B cell (primary cell): ENCODE results near the gene RCBTB2. TPM values are rescaled to one million over a fixed set of nuclear protein-coding genes. Genes with fewer than 3 reads are reported as not detected.

Experiments used
- ATAC-seq: fragments of 200-7000 bp; cut with Tn5 transposase; one replicate; pipeline ENCODE4 v1.10.0; 2021; ENCODE audit warnings: low read depth, mild to moderate bottlenecking, moderate number of reproducible peaks, moderate library complexity
- CTCF ChIA-PET: fragments of 350-600 bp; sonication (Branson Sonifier 250); formaldehyde crosslinking; loops from one replicate; lab custom pipeline; 2021; ENCODE audit warnings: antibody characterized with exemption, inconsistent platforms; lab: Charles Lee
- POLR2A ChIA-PET: fragments of 350-600 bp; sonication (Branson Sonifier 250); formaldehyde crosslinking; loops from one replicate; lab custom pipeline; 2021; ENCODE audit warnings: antibody characterized with exemption; lab: Charles Lee
- DNase-seq: peaks from one replicate; pipeline ENCODE4 v3.0.0; 2013
- H2AFZ ChIP-seq: 2 replicates; pipeline ENCODE4 v1.6.1; 2012; ENCODE audit warnings: mild to moderate bottlenecking, low read depth, low read length; ENCODE audit not compliant: insufficient read depth, poor library complexity, severe bottlenecking
- H3K27ac ChIP-seq, 2 donors: 1 replicate in 1 of 2; 2 replicates in 1 of 2; pipeline ENCODE4 v1.5.1; 2012 to 2013; ENCODE audit warnings: low read length in 2 of 2, mild to moderate bottlenecking in 2 of 2, moderate library complexity in 1 of 2
- H3K27me3 ChIP-seq, 4 experiments: fragments of 200-600 bp in 1 of 4; sonication (generic) in 1 of 4; replicated peaks in 1 of 4; 1 replicate in 2 of 4; 2 replicates in 2 of 4; pipeline versions ENCODE4 v1.6.1 to v1.7.0; 2013 to 2016; ENCODE audit warnings: low read length in 3 of 4, mild to moderate bottlenecking in 2 of 4, mixed read lengths in 1 of 4, moderate library complexity in 1 of 4; ENCODE audit not compliant: insufficient read depth in 4 of 4, control insufficient read depth in 3 of 4; ENCODE audit errors: control extremely low read depth in 1 of 4
- H3K36me3 ChIP-seq, 2 experiments: replicated peaks in 1 of 2; 1 replicate in 1 of 2; 2 replicates in 1 of 2; pipeline versions ENCODE4 v1.6.1 to v1.7.1; 2013; ENCODE audit warnings: low read length in 1 of 2; ENCODE audit not compliant: insufficient read depth in 2 of 2, control insufficient read depth in 1 of 2; ENCODE audit errors: control extremely low read depth in 1 of 2, extremely low read depth in 1 of 2
- H3K4me1 ChIP-seq, 2 donors: fragments of 200-600 bp in 1 of 2; sonication (generic) in 1 of 2; 1 replicate in 1 of 2; 2 replicates in 1 of 2; pipeline versions ENCODE4 v1.5.1 to v1.6.1; 2013 to 2017; ENCODE audit warnings: low read length in 2 of 2; ENCODE audit not compliant: control insufficient read depth in 2 of 2, insufficient read depth in 2 of 2
- H3K4me2 ChIP-seq: replicated peaks from 2 replicates; pipeline ENCODE3; 2012; ENCODE audit warnings: mild to moderate bottlenecking, low read depth, low read length; ENCODE audit not compliant: poor library complexity, severe bottlenecking
- H3K4me3 ChIP-seq, 5 experiments: fragments of 200-600 bp in 1 of 5; sonication (generic) in 1 of 5; 1 replicate in 3 of 5; 2 replicates in 2 of 5; pipeline versions ENCODE4 v1.5.1 to v1.7.0; 2011 to 2016; ENCODE audit warnings: low read length in 4 of 5, mild to moderate bottlenecking in 4 of 5, low read depth in 2 of 5, control low read depth in 1 of 5, moderate library complexity in 1 of 5; ENCODE audit not compliant: insufficient read depth in 1 of 5; ENCODE audit errors: control extremely low read depth in 1 of 5, extremely low read depth in 1 of 5
- H3K79me2 ChIP-seq: fragments of 200-600 bp; sonication (generic); one replicate; pipeline ENCODE4 v1.6.0; 2016; ENCODE audit warnings: low read length; ENCODE audit not compliant: control insufficient read depth, insufficient read depth
- H3K9ac ChIP-seq: fragments of 200-600 bp; sonication (generic); 2 replicates; pipeline ENCODE4 v1.6.1; 2017; ENCODE audit warnings: mild to moderate bottlenecking, low read length, moderate library complexity
- H3K9me3 ChIP-seq, 3 donors: one replicate each; pipeline versions ENCODE4 v1.6.1 to v1.7.1; 2013; ENCODE audit warnings: low read length in 2 of 3; ENCODE audit not compliant: control insufficient read depth in 2 of 3, insufficient read depth in 1 of 3; ENCODE audit errors: control extremely low read depth in 1 of 3
- H4K20me1 ChIP-seq: 2 replicates; pipeline ENCODE4 v1.6.0; 2012; ENCODE audit warnings: mild to moderate bottlenecking, low read length; ENCODE audit not compliant: insufficient read depth, control insufficient read depth, poor library complexity, severe bottlenecking
- H3K27ac Mint-ChIP-seq: one replicate; pipeline ENCODE4 v1.8.0; 2021; ENCODE audit warnings: mixed read lengths
- H3K27me3 Mint-ChIP-seq: one replicate; pipeline ENCODE4 v1.8.0; 2021; ENCODE audit warnings: mixed read lengths
- H3K4me1 Mint-ChIP-seq: one replicate; pipeline ENCODE4 v1.8.0; 2021; ENCODE audit warnings: mixed read lengths
- H3K4me3 Mint-ChIP-seq: one replicate; pipeline ENCODE4 v1.8.0; 2021; ENCODE audit warnings: mixed read lengths
- H3K9me3 Mint-ChIP-seq: one replicate; pipeline ENCODE4 v1.8.0; 2022; ENCODE audit warnings: mixed read lengths; ENCODE audit not compliant: insufficient read depth
- EZH2 ChIP-seq: IDR thresholded peaks from 2 replicates; pipeline ENCODE4 v1.6.1; 2012; ENCODE audit warnings: borderline replicate concordance, low read depth, mild to moderate bottlenecking, moderate library complexity, low read length; ENCODE audit not compliant: insufficient read depth, poor library complexity, severe bottlenecking
- WGBS: methylation state at CpG from one replicate; pipeline ENCODE4 v1.1.5; 2013; ENCODE audit warnings: missing lambda C conversion rate; ENCODE audit not compliant: insufficient coverage; 5-methylcytosine and 5-hydroxymethylcytosine counted together
- intact Hi-C: fragments of 100-400 bp; cut with micrococcal nuclease; formaldehyde crosslinking; loops from one replicate; pipeline ENCODE4 v1.10.0; 2022
- polyA plus RNA-seq: library from polyadenylated mRNA; depleted of rRNA; stranded (reverse); fragments of >200 nt; gene quantifications from 2 replicates; pipeline ENCODE4 v1.2.3, GENCODE V29; 2012
- total RNA-seq, 2 donors: library from RNA; stranded (reverse); fragments of 120-200 nt in 1 of 2; gene quantifications; 1 replicate in 1 of 2; 2 replicates in 1 of 2; pipeline versions ENCODE4 v1.2.3 to v1.2.4, GENCODE V29; 2013 to 2022
- TF ChIP-seq, protein P1 (sequence below): fragments of 200-600 bp; IDR thresholded peaks from one replicate; pipeline ENCODE4 v1.8.0; 2022; ENCODE audit warnings: antibody characterized with exemption, mild to moderate bottlenecking

The RCBTB2 gene
- total and polyA plus RNA-seq, 2 donors (not counting 1 experiment from before 2014, with no cell fraction given), result 1.4 to 2.7 TPM

DNA sequence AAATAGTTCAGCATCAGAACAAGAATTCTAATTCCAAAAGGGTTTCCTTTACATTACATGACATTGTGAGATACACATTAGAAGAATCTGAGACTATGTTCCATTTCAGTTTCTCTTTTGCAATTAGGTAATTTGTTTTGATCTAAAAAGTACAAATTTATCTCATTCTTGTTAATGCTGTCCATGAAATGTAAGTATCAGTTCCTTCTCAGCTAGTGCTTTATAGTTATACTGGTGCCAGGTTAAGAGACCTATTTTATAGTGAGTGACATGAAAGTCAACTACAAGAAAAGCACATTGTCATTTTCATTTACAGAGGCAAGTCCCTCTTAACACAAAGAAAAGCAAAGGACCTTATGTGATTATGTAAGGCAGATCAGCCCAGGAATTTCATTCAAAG, 43.9 kb downstream of the RCBTB2 start:
- peak; percentile 32 for DNase-seq
- H3K9me3 ChIP-seq, result peaks cover 0 to 9% (median 3%) of the 10 kb centered on the region in 3 donors

DNA sequence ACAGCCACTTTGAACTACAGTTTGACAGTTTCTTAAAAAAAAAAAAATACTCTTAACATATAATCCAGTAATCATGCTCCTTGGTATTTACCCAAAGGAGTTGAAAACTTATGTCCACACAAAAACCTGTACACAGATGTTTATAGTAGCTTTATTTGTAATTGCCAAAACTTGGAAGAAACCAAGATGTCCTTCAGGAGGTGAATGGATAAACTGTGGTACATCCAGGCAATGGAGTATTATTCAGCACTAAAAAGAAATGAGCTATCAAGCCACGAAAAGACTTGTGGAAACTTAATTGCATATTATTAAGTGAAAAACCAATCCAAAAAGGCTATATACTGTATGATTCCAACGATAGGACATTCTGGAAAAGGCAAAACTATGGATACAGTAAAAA, 44.9 kb downstream of the RCBTB2 start:
- no peak for DNase-seq
- H3K27me3 ChIP-seq, result no peaks in the 10 kb centered on the region
- intact Hi-C loops, result no loop called here
- Mint-ChIP-seq H3K9me3 (no peaks in the 10 kb centered on the region), H3K27ac (no peak overlapping the region), H3K27me3 (no peaks in the 10 kb centered on the region), H3K4me3 (no peak overlapping the region), H3K4me1 (peaks cover 34% of the 10 kb centered on the region)
- no CpG with 5 or more reads among the region's 2 CpGs for WGBS
- ATAC-seq, result no peak
- peaks cover 0 to 9% (median 3%) of the 10 kb centered on the region in 3 donors for H3K9me3 ChIP-seq
- ChIA-PET POLR2A (interaction anchor here (0.7 kb wide), 1 partner anchor 98 kb away, joined by 3 read pairs; no protein-coding TSS in a partner anchor), CTCF (no interaction called here)
- TF ChIP-seq EZH2, result no peak
- TF ChIP-seq, protein P1, sequence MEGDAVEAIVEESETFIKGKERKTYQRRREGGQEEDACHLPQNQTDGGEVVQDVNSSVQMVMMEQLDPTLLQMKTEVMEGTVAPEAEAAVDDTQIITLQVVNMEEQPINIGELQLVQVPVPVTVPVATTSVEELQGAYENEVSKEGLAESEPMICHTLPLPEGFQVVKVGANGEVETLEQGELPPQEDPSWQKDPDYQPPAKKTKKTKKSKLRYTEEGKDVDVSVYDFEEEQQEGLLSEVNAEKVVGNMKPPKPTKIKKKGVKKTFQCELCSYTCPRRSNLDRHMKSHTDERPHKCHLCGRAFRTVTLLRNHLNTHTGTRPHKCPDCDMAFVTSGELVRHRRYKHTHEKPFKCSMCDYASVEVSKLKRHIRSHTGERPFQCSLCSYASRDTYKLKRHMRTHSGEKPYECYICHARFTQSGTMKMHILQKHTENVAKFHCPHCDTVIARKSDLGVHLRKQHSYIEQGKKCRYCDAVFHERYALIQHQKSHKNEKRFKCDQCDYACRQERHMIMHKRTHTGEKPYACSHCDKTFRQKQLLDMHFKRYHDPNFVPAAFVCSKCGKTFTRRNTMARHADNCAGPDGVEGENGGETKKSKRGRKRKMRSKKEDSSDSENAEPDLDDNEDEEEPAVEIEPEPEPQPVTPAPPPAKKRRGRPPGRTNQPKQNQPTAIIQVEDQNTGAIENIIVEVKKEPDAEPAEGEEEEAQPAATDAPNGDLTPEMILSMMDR, result no peak
- no peak overlapping the region for H3K4me3 ChIP-seq
- no peaks in the 10 kb centered on the region for H3K79me2 ChIP-seq
- peaks cover 0 to 4% of the 10 kb centered on the region in 2 experiments for H3K36me3 ChIP-seq
- H3K27ac ChIP-seq, result no peak overlapping the region
- no peaks in the 10 kb centered on the region for H4K20me1 ChIP-seq
- H3K4me1 ChIP-seq, result peaks cover 48% of the 10 kb centered on the region in 2 donors
- no peak overlapping the region for H2AFZ ChIP-seq
- H3K4me2 ChIP-seq, result no peak overlapping the region
- no peak overlapping the region for H3K9ac ChIP-seq

More for the DNA sequence above, 43.9 kb downstream of the RCBTB2 start:
- Mint-ChIP-seq H3K4me1 (peaks cover 34% of the 10 kb centered on the region), H3K4me3 (peak overlapping the region; percentile 29), H3K27me3 (no peaks in the 10 kb centered on the region), H3K27ac (no peak overlapping the region), H3K9me3 (no peaks in the 10 kb centered on the region)
- ChIA-PET CTCF (interaction anchor here (0.6 to 0.9 kb wide), 2 partner anchors 91 to 143 kb away, joined by 3 to 4 read pairs; no protein-coding TSS in a partner anchor), POLR2A (interaction anchor here (1.2 kb wide), 1 partner anchor 44 kb away, joined by 4 read pairs; the partner anchor contains the start of gene RCBTB2)
- Histone ChIP-seq H3K4me3 (peak overlapping the region in 1 of 5 experiments; percentile 6), H3K27me3 (no peaks in the 10 kb centered on the region), H3K79me2 (no peaks in the 10 kb centered on the region), H4K20me1 (no peaks in the 10 kb centered on the region), H3K27ac (no peak overlapping the region), H3K36me3 (no peaks in the 10 kb centered on the region), H3K4me1 (peaks cover 53 to 57% of the 10 kb centered on the region in 2 donors), H3K9ac (no peak overlapping the region), H2AFZ (no peak overlapping the region), H3K4me2 (peak overlapping the region; percentile 36)
- intact Hi-C loops, result no loop called here
- TF ChIP-seq, protein P1, result no peak
- TF ChIP-seq EZH2, result no peak
- ATAC-seq, result no peak
